ENCODE data around the gene ILF2.

GRCh38 chr1:153688276-153688675 is 17.5 kb upstream of the ILF2 start:
- TF ChIP-seq REST (IDR thresholded peaks at IDR 0.05), result no peak
- no peak for TF ChIP-seq CTCF (IDR thresholded peaks at IDR 0.05)
- no peak for TF ChIP-seq CHD2 (IDR thresholded peaks at IDR 0.05; ENCODE audit: low read length, partially characterized antibody)
- TF ChIP-seq FOSL2 (IDR thresholded peaks at IDR 0.05), result no peak
- TF ChIP-seq FOSL2 (CRISPR knock-in tag; IDR thresholded peaks at IDR 0.05), result no peak
- TF ChIP-seq MAX (IDR thresholded peaks at IDR 0.05), result no peak
- TF ChIP-seq EP300 (IDR thresholded peaks at IDR 0.05), result no peak
- TF ChIP-seq POLR2AphosphoS2 (conservative IDR thresholded peaks at IDR 0.05; ENCODE audit: low read length), result no peak
- TF ChIP-seq ESRRA (IDR thresholded peaks at IDR 0.05; ENCODE audit: borderline replicate concordance, low read length), result no peak
